Measurements from ENCODE around the gene CNTNAP4.

Gene CNTNAP4

GRCh38 chr16:76396977-76397376, 119.8 kb downstream of the CNTNAP4 start:
- DNase-seq (ENCODE audit: low read depth) = no peak

GRCh38 chr16:76409706-76410105, 132.5 kb downstream of the CNTNAP4 start:
- DNase-seq (ENCODE audit: low read depth) = no peak

- DNase-seq (ENCODE audit: low read depth) = no peak
Observed at GRCh38 chr16:76421571-76421970, 144.4 kb downstream of the CNTNAP4 start.

- DNase-seq (ENCODE audit: low read depth) = no peak
Observed at GRCh38 chr16:76428858-76429257, 151.7 kb downstream of the CNTNAP4 start.

GRCh38 chr16:76441391-76441790, 164.2 kb downstream of the CNTNAP4 start:
- no peak for DNase-seq (ENCODE audit: low read depth)

GRCh38 chr16:76441876-76442275, 164.7 kb downstream of the CNTNAP4 start:
- DNase-seq (ENCODE audit: low read depth) = no peak

- no peak for DNase-seq (ENCODE audit: low read depth)
Observed at GRCh38 chr16:76443973-76444372, 166.8 kb downstream of the CNTNAP4 start.

- no peak for DNase-seq (ENCODE audit: low read depth)
Observed at GRCh38 chr16:76444832-76445231, 167.6 kb downstream of the CNTNAP4 start.

GRCh38 chr16:76445815-76446214, 168.6 kb downstream of the CNTNAP4 start:
- no peak for DNase-seq (ENCODE audit: low read depth)

GRCh38 chr16:76446251-76446650, 169.1 kb downstream of the CNTNAP4 start:
- DNase-seq (ENCODE audit: low read depth) = no peak

GRCh38 chr16:76450890-76451289, 173.7 kb downstream of the CNTNAP4 start:
- DNase-seq (ENCODE audit: low read depth) = no peak

- no peak for DNase-seq (ENCODE audit: low read depth)
Observed at GRCh38 chr16:76455257-76455656, 178.1 kb downstream of the CNTNAP4 start.

GRCh38 chr16:76456016-76456415, 178.8 kb downstream of the CNTNAP4 start:
- DNase-seq (ENCODE audit: low read depth) = no peak

- DNase-seq (ENCODE audit: low read depth) = no peak
Observed at GRCh38 chr16:76459111-76459510, 181.9 kb downstream of the CNTNAP4 start.

- no peak for DNase-seq (ENCODE audit: low read depth)
Observed at GRCh38 chr16:76461836-76462235, 184.6 kb downstream of the CNTNAP4 start.

GRCh38 chr16:76464955-76465620, 187.9 kb downstream of the CNTNAP4 start:
- DNase-seq (ENCODE audit: low read depth) = no peak

- DNase-seq (ENCODE audit: low read depth) = no peak
Observed at GRCh38 chr16:76466871-76467270, 189.7 kb downstream of the CNTNAP4 start.

GRCh38 chr16:76474048-76474447, 196.8 kb downstream of the CNTNAP4 start:
- no peak for DNase-seq (ENCODE audit: low read depth)

- no peak for DNase-seq (ENCODE audit: low read depth)
Observed at GRCh38 chr16:76478105-76478504, 200.9 kb downstream of the CNTNAP4 start.

GRCh38 chr16:76483307-76483909, 206.2 kb downstream of the CNTNAP4 start:
- no peak for DNase-seq (ENCODE audit: low read depth)

- no peak for DNase-seq (ENCODE audit: low read depth)
Observed at GRCh38 chr16:76484020-76484419, 206.8 kb downstream of the CNTNAP4 start.

GRCh38 chr16:76486740-76487139, 209.5 kb downstream of the CNTNAP4 start:
- no peak for DNase-seq (ENCODE audit: low read depth)

GRCh38 chr16:76487411-76488064, 210.3 kb downstream of the CNTNAP4 start:
- DNase-seq (ENCODE audit: low read depth) = no peak

- DNase-seq (ENCODE audit: low read depth) = no peak
Observed at GRCh38 chr16:76488065-76488417, 210.8 kb downstream of the CNTNAP4 start.

All from stimulated activated CD8-positive, alpha-beta memory T cell treated with anti-CD3 and anti-CD28 coated beads, Interleukin-12 subunit alpha, Interleukin-12 subunit beta, amount 100 ng/mL, for 1 hour (primary cell).